ENCODE measurements around the gene USP20.
"Not testable (repeated sequence)": the region's sequence is repeated elsewhere in the genome, so short reads cannot be mapped to it uniquely, and the experiment has no call there.

Gene USP20

DNA sequence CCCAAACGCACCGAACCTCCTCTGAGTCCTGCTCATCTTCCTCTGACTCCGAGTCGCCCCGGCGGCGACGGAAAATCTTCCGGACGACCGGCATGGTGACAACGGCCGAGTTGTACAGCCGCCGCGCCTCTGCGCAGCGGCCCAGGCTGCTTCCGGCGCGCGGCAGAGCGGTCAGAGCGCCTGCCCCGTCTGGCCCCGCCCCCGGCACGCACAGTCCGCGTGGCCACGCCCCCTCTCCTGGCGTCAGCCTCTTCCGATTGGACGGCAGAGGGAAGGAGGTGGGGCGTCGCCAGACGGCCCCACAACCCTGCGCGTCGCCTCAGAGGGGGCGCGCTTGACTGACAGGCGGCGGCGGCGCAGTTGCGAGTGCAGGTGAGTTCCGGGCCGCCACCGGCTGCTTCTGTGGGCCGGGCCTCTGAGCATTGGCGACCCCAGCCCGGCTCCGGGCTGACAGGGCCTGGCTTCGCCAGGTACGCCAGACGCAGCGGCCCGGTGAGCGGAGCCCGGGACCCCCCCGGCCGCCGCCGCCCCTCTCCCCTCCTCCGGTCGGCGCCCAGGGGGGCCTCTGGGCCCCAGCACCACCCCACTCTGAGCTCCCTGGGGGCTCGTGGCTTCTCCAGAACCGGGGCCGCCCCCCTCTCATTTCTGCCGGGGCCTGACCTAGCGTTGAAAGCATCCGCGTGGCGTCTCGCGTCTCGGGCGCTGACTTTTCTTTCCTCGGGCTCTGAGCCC is at the start of gene USP20, which contains the start of gene C9orf78:
Gene USP20, plus strand, starts transcription at position 331 of the 732 bp plus-strand sequence. CDS start 17,098 bp downstream, outside the sequence.
Gene C9orf78, minus strand, starts transcription at position 148 of the 732 bp plus-strand sequence. Its CDS starts 54 bp downstream, at position 94.
- DNase-seq (ENCODE audit: low spot score), result peak; percentile 97

DNA sequence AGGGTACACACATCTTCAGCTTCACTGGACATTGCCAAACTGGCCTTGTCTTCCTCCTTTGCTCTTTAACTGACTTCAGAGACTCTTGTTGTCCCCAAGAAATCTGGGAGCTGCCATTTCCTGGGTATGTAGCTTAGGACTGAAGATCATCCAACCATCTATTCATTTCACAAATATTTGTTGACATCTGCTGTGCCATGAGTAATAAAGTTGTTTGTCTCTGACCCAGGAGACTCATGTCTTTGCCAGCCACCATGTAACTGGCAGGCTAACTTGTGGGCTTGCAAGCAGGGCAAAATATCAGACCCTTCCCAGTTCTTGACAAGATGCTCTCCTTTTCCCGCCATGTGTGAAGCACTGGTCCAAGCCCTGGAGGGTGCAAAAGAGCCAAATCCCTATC is 49.4 kb upstream of the USP20 start:
- no peak for DNase-seq (ENCODE audit: low spot score)

DNA sequence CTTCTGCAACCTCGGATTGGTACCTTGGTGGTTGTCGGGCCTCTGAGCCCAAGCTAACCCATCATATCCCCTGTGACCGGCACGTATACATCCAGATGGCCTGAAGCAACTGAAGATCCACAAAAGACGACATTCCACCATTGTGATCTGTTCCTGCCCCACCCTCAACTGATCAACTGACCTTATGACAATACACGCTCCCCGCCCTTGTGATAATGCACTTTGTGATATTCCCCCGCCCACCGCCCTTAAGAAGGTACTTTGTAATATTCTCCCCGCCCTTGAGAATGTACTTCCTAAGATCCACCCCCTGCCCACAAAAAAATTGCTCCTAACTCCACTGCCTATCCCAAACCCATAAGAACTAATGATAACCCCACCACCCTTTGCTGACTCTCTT is 48.8 kb upstream of the USP20 start:
- DNase-seq (ENCODE audit: low spot score), result no peak

DNA sequence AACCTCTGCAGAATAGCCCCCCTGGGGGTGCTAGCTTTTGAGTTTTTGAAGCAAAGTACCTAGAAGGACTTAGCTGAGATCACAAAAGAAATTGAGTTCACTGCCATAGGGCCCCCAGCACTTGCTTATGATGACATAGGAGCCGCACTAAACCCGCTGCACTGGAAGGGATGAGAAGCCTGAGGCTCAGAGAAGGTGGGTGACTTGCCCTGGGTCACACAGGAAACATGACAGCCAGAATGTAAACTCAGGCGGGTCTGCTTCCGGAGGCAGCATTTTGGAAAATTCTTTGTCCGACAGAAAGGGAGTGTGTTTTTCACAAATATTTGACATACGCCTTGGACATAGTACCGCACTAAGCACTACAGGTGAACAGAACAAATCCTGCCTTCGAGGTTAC is 40.7 kb upstream of the USP20 start:
- DNase-seq (ENCODE audit: low spot score), result no peak

DNA sequence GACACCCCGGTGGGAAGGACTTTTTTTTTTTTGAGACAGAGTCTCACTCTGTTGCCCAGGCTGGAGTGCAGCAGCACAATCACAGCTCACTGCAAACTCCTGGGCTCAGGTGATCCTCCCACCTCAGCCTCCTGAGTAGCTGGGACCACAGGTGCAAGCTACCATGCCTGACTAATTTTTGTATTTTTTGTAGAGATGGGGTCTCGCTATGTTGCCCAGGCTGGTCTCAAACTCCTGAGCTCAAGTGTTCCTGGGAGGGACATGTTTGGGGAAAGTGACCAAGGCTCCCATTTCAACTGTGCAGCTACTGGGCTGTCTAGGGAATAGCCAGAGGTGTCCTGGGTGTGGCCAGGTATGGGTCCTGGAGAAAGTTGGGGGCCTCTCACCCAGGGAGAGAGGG is 39.2 kb upstream of the USP20 start:
- DNase-seq (ENCODE audit: low spot score), result not testable (repeated sequence)

DNA sequence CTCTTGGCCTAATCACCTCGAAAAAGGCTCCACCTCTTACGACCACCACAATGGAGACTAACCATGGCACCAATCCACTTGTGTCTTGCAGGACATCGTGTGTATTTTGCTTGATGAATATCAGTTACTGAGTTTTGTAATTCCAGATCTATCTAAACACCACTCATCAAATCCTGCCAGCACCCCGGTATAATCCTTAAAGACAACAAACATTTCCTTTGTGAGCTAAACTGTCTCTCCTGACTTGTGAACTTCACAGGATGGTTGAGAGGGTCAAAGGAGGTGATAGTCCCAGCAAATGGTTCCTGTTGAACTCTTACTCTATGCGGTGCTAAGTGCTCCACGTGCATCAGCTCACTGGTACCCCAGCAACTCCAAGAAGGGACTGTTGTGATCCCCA is 36.3 kb upstream of the USP20 start:
- DNase-seq (ENCODE audit: low spot score), result no peak

DNA sequence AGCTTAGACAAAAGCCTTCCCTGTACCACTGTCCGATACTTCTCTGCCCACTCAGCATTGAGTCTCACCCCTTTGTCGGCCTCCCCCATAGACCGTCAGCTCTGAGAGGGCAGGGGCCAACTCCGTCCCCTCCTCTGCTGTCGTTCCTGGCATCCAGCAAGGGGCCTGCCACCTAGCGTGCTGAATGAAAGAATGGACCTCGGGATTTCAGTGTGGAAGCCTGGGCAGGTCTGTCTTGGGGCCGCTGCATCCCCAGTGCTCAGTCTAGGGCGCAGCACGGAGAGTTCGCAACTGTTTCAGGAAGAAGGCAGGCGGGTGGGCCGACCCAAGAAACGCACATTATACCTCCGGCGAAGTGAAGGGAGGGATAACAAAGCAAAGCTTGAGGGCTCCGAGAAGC is 33.8 kb upstream of the USP20 start:
- DNase-seq (ENCODE audit: low spot score), result no peak

DNA sequence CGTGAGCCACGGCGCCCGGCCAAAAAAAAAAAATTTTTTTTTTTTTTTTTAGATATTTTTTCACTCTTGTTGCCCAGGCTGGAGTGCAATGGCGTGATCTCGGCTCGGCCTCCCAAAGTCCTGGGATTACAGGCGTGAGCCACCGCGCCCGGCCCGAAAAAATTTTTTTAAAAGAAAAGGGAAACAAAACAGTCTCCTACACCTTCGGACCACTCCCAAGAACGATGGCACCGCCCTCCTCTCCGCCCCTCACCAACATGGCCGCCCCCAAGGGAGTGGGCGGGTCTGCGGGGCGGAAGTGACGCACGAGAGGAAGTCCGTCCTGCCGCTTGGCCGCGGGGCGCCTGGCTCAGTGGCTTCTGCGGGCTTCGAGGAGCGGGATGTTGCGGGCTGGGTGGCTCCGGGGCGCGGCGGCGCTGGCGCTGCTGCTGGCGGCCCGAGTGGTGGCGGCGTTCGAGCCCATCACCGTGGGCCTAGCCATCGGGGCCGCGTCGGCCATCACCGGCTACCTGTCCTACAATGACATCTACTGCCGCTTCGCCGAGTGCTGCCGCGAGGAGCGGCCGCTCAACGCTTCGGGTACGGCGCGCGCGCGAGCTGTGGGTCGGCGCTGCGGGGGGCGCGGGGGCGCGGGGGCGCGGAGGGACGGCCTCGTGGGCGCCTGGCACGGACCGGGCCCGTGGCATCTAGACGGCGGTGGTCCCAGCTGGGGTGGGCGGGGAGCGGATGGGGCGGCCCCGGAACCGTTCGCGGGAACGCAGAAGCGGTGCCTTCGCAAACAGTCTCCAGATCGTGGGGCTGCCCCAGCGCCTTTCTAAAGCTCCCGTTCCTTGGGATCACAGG is 32.2 kb upstream of the USP20 start, which contains the start of gene TOR1B:
Gene TOR1B, plus strand, starts transcription at position 352 of the 843 bp plus-strand sequence. Its CDS starts 29 bp downstream, at position 381.
- peak; percentile 77 for DNase-seq (ENCODE audit: low spot score)

DNA sequence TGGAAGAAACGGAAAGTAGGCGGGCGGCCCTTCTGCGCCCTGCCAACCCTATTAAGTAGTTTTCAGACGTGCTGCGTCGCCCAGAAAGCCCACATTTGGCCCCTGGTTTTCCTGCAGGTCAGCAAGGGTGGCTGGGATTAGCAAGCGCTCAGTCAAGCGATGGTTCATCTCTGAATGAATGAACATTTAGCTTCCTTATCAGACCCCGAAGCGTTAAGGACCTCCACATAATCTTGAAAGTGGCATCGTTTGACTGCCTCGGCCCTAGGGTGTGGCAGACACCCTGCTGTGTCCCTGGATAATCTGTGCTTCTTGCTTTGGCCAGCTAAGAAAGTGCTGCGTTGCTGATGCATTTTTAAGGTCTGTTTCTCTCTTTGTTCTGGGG is 31.6 kb upstream of the USP20 start:
- DNase-seq (ENCODE audit: low spot score), result no peak

DNA sequence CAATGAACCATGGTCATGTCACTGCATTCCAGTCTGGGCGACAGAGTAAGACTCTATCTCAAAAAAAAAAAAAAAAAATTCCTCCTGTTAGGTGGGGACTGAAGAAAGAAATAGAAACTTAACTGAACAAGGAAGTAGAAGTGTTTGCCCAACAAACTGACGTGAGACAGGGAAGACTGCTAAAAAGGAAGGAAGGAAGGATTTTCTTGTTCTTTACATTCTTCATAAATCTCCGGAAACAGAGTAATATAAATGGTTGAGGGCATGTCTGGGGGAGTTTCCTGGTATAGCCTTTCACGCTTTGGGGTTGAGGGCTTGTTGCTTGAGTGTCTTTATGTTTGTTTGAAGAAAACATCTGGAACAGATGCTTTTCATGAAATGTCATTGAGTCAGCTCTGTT is 29.2 kb upstream of the USP20 start:
- DNase-seq (ENCODE audit: low spot score), result no peak

DNA sequence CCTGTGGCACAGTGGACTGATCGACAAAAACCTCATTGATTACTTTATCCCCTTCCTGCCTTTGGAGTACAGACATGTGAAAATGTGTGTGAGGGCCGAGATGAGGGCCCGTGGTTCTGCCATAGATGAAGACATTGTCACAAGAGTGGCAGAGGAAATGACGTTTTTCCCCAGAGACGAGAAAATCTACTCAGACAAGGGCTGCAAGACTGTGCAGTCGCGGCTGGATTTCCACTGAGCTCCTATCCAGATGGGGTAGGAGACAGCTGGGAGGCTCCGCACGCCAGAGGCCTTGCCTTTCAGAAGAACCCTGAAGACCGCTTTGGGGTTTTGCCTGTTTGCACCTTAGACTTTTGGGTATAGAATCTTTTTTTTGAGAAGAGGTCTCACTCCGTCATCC is 25.9 kb upstream of the USP20 start:
- no peak for DNase-seq (ENCODE audit: low spot score)

DNA sequence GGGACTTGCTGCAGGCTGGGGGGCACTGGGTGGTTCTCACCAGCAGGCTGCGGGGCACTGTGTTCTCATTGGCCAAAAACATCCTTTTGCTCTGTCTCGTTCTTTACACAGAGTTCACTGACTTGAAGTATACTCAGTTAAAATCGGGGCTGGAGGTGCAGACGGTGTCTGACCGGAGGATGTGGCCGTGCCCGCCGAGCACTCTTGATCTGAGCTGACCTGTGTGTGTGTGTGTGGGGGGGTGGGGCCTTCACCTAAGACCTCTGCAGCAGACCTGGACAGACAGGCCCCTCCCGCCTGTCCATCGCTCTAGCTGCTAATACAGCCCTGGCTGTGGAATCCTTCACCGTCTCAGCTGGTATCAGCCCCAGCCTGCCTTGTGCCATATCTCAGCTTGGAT is 25.1 kb upstream of the USP20 start:
- DNase-seq (ENCODE audit: low spot score), result no peak

DNA sequence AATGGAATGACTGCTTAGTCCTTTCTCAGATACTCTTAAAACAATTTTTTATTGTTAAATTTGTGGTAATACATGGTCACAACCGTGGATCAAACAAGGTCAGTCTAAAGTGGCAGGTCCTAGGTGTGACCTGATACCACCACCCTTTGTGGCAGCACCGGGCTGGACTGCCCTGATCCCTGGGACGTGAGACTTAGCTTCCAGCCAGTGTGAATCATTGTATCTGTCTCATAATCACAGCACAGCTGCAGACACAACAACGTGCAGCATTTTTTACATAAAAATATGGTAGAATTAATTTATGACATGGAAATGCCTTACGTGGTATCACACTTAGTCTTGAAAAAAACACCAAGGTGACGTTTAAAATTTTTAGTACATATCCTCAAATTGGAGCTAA is 24.5 kb upstream of the USP20 start:
- DNase-seq (ENCODE audit: low spot score), result no peak

DNA sequence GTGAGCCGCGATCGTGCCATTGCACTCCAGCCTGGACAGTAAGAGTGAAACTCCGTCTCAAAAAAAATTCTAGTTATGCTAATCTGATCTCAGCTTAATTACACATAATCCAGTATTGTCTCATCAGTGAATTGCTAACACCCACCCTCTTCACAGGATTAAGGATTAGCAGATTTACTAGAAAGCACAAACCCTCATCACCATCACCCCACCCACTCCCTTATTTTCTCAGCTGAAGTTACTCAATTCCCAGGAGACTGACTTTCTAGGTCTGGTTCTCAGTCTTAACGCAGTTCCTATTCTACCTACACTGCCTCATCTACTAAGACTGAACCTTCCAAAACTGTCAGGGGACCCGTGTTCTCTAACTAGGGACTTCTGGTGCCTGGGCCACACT is 23.3 kb upstream of the USP20 start:
- no peak for DNase-seq (ENCODE audit: low spot score)

DNA sequence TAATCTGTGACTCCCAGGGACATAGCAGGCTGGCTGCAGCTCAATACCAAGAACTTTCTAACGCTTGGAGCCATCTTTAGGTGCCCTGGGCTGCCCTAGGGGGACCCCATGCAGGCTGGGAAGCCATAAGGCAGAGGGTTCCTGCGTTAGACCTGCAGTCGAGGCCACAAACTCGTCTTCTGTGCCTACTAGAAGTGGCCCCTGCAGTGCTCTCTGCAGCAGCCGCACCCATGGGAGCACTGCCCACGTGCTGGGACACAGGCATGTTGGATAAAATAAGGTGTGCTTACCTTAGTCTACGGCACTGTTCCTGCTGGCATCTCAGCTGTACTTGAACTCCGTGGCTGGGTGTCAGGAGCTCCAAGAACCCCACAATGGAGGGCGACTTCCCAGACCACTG is 22.9 kb upstream of the USP20 start:
- no peak for DNase-seq (ENCODE audit: low spot score)

DNA sequence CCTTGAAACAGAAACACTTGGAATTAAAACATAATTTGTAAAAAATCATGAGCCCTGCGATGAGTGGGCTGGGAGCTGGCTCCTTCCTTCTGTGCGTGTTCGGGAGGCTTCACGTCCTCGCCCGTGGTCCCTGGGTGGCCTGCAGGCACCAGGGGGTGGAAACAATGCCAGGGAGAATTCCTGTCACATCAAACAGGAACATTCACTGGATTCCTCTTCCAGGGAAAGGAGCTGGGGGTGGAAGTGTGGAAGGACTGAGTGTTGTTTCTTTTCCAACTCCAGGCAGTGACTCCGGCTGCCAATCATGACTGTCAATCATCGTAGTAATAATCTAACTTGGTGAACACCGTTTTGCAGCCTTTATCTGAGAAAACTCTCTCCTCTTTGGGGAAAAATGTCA is 21.6 kb upstream of the USP20 start:
- no peak for DNase-seq (ENCODE audit: low spot score)

DNA sequence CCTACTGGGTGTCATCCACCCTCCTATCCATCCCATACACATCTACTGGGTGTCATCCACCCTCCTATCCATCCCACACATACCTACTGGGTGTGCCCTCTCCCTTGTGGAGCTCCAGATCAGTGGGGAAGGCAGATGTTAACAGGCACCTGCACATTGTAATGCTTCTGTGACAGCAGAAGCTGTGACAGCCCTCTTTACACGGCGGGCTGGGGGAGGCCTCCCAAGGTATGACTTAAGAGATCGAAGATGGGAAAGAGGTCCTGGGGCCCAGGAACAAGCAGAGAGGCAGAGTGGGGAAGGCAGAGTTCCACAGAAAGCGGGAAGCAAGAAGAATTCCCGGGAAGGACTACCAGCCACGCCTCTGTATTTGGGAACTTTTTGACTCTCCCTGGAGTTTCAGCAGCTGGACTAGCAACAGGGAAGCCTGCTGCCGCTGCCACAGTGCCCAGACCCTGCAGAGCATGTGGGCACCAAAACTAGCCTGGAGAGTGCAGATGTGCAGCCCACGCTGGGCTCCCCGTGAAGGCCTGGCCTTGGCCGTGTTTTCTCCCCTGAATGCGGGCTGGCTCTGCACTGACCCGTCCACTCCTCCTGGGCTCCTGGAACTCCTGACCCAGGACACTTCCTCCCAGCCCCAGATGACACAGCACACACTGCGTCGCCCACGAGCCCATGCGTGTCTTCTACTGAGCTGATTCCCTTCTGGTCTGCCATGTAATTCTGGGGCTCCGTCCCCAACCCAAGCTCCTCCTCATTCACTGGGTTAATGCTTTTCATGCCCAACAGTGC is 20.6 kb upstream of the USP20 start:
- no peak for DNase-seq (ENCODE audit: low spot score)

DNA sequence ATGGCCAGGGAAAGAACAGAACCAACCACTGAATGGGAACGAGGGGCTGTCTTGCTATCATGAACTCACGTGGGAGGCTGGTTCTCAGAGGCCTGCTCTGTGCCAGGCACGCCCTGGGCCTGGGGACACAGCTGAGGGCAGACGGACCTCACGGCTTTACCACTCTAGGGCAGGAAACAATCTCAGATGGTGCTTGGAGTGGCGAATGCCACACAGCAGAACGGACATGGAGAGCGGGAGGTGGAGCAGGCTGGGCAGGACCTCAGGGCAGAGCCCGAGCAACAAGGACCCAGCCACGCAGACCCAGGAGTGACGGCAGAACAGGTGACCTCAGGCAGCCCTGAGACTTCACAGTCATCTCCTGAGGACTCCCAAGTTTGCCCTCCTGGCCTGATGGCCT is 20.0 kb upstream of the USP20 start:
- DNase-seq (ENCODE audit: low spot score), result no peak

DNA sequence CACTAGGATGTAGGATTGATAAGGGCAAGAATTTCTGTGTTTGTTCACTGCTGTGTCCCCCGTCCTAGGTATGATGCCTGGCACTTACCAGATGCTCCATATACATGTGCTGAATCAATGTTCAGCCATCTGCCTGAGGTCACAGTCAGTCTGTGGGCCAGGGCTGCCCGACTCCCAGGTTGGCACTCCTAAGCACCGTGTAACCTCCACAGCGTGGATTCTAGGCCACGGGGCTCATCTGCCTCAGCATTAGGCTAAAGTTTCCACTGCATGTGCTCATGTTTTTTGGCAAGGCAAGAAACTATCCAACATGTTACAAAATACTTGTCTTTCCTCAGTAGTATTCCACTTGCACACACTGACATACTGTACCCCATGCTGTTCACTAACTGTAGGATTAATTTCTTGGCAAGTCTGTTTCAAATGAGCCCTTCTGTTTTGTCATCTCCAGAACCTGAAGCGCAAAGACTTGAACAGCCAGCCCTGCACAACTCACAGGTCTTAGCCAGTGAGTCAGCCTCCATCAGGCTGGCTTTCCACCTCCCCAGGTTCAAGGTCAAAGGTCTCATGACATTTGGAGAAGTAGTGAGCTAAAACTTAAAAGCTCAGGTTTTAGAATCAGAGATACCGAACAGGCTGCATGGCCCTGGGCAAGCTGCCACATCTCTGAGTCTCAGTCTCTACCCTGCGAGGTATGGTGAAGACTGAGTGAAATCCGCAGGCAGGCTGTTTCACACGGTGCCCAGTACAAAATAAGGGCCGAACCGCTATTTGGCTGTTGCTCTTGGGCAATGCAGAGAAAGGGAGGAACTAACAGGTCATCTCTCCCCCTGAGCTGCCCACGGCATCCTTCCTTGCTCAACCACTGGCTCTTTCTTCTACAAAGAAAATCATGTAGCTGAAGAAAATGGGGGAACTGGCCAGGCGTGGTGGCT is 18.5 kb upstream of the USP20 start:
- DNase-seq (ENCODE audit: low spot score), result no peak

DNA sequence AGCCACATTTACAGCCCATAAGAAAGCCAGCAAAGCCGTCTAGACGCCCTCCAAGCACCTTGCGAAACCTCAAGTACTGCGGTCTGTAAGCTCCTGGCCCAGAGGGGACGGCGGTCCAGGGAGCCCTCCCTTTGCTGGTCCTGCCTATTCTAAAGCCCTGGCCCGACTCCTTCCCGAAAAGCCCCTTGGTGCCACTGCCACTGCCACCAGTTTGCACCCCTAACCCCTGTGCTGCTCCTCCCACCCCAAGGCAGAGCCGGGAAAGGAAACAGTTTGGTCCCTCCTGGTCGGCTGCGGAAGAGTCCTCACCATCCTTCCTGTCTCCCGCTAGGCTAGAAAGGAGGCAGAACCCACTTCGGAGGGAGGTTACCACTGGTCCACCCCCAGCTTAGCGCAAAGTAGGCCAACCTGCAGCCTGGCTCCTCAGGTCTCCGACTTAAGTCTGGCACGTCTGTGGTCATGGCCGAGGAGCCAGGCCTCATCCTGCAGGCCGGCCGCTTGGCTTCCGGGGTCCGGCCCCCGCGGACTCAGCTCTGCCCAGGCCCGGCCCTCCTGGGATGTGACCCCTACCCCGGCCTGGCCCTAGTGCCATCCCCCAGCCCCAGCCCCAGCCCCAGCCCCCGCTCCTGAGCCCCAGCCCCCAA is 12.2 kb upstream of the USP20 start:
- no peak for DNase-seq (ENCODE audit: low spot score)

DNA sequence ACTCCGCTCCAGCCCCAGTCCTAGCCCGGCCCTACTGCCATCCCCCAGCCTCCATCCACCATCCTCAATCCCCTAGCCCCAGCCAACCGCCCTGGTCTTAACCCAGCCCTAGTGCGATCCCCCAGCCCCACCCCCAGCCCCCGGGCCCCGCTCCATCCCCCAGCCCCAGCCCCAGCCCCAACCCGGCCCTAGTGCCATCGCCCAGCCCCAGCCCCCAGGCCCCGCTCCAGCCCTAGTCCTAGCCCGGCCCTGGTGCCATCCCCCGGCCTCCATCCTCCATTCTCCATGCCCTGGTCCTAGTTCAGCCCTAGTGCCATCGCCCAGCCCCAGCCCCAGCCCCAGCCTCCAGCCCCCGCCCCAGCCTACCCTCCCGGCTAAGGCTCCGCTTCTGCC is 11.7 kb upstream of the USP20 start:
- DNase-seq (ENCODE audit: low spot score), result no peak
